Colon (tissue), 2 donors: ENCODE data around the gene SHROOM1.
"Not testable (repeated sequence)": the region's sequence is repeated elsewhere in the genome, so short reads cannot be mapped to it uniquely, and the experiment has no call there.

ENCODE experiments used
- FAIRE-seq: peaks from 2 replicates; lab custom pipeline; 2012; peaks lifted over from hg19 to GRCh38; lab: Jason Lieb, UNC
- donor health status: control.
- donor health status: control.

The SHROOM1 gene

DNA sequence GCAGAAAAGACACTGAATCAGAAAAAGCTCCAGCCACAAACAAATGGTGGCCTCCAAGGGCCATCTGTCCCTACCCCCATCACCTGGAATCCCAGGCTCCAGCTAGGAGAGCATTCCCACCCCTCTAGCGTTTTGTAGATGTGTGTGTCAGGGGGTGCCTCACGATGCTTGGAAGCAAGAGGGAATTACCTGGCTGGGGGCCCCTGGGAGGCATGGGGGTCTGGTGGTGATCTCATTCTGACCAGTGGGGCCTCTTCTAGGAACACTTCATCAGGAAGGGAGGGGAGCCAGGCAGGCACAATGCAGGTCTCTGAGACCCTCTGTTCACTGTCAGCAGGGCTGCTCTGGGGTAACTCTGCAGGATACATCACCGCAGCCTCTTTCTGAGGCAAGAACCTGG, 6.0 kb downstream of the SHROOM1 start:
- FAIRE-seq: no peak

DNA sequence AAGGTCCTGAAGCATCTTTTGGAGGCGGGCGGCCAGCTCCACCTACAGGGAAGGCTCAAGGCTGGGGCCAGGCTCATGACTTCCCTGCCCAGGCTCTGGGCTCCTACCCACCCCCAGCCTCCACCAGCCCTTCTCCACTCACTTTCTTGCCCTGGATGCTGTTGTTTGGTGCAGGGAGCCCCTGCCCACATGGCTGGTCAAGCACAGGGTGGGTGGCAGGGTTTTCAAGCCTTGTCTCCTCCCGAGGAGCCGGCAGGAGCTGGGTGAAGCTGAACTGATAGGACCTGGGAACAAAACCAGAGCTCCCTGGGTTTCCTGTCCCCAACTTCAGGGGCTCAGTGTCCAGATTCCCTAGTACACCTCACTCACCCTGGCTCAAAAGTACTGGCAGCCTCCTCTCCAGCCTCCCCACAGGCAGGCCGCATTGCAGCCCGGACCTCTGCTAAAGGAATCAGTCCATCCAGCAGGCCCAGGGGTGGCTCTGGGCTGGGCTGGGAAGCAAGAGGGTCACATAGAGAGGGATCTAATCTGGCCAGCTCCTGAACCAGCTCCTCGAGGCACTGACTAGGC, 6.9 kb downstream of the SHROOM1 start:
- no peak for FAIRE-seq

DNA sequence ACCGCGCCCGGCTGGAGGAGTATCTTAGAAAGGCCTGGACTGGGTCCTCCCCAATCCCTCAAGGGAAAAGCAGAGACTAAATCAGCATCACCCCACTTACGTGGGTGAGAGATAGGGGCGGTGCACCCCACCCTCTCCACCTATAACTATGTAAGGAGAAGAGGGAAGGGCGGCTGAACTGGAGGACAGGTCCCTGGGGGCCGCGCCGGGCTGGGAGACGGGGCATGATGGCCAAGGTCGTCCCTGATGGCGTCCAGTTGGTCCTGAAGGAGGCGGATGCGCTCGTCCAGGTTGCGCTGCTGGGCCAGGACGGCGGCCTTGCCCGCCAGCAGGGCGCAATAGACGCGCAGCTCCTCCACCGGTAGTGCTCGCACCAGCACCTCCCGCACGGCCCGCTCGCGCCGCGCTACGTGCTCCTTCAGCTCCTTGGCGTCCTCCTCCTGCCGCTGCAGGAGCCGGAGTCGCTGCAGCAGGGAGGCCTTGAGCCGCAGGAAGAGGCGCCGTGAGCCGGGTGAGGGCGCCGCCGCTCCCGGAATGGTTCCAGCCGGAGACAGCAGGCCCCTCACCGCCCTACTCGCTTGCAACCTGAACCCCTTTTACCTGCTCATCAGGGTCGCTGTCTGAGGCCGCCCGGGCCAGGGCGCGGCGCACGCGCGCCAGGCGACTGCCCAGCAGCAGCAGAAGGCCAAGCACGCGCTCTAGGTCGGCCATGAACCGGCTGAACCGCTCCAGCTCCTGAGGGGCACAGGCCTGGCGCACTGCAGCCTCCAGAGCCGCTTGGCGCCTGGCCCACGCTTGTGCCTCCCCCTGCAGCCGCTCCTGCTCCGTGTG, 7.6 kb downstream of the SHROOM1 start:
- FAIRE-seq: no peak

DNA sequence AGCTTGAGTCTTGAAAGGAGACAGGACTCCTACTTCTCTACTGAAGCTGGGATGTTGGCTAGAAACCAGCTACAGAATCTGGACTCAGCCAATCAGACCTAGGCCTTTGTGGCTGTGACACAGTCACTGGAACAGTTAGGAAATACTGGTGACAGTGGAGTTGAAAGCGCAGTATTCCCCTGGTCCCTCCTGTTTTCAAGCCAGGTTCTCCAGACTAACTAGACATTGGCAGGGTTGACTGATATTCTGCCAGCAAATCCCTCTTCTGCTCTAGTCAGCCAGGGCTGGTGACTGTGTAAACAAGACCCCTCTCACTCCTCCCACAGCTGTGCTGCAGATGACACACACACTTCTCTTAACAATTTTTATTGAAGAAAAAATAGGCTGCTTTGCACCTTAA, 8.7 kb downstream of the SHROOM1 start:
- FAIRE-seq: no peak

DNA sequence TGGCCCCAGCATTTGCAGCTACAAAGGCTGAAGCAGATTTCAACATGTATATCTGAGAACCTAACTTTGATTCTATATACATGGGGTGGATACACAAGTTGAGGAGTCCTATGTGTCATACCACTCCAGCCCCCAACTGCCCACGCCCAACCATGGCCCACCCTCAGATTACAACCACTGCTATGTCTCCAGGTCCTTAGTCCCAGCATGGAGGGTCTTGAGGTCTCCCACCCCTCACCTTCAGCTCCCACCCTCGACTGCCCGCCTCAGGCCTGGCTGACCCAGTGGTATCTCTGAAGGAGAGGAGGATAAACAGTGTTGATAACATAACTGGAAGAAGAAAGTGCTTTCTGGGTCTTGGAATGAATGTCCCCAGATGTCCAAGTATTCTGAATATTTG, 9.1 kb downstream of the SHROOM1 start:
- no peak for FAIRE-seq

DNA sequence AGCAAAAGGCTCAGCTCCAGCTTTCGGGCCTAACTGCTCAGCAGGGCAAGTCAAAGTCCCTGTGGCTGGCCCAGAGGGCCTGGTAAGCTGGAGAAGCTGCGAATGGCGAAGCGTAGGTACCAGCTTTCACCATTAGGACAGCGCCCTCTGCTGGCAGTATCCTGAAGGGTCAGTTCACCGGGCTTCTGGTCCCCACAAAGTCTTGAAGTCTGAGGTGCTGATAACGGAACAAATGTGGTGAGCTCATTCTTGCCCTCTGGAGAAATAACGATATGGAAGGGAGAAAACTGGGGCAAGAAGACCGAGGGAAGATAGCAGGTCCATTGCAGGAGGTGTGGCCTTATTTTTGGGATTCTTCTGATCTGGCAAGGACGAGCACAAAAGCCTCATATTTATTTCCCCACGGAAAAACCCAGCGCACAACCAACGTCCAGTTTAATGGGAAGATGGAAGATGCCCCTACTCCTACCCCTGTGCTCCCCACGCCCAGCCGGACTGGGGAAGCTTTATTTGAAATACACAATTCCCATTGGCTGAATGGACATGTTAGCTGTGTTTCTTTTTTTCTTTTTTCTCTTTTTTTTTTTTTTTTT, 10.2 kb downstream of the SHROOM1 start:
- no peak for FAIRE-seq

DNA sequence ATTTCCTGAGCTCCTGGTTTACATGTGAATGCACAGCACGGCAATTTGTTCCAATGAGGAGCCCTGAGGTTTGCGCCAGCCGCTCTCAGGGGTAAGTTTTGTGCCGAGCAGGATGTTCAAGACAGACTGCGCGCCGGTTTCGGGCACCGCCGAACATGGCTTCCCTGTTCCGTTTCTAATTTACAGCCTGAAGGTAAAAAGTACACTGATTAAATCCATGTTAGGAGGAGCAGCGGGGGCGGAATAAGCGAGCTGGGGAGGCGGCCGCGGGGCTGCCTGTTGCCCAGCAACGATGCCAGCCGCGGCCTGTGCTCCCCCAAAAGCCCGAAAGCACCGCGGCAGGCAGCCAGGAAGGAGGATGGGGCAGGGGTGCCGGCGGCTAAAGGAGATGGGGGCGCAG, 11.0 kb downstream of the SHROOM1 start:
- no peak for FAIRE-seq

DNA sequence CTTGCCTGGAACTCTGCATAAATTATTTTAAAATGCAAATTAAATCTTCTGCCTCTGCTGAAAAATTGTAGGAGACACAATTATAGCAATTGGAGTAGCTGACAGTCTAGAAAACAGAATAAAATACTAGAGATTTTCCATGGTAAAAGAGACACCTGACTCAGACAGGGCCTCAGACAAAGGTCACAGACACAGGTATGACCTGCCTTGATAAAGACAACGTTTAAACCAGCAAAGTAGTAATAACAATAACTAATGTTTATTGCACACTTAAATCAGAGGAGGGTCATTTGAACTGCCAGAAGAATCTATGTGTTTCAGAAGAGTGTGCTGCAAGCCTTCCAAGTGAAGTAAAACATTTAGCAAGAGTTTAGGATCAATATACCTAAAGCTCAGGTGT, 13.4 kb downstream of the SHROOM1 start:
- no peak for FAIRE-seq

DNA sequence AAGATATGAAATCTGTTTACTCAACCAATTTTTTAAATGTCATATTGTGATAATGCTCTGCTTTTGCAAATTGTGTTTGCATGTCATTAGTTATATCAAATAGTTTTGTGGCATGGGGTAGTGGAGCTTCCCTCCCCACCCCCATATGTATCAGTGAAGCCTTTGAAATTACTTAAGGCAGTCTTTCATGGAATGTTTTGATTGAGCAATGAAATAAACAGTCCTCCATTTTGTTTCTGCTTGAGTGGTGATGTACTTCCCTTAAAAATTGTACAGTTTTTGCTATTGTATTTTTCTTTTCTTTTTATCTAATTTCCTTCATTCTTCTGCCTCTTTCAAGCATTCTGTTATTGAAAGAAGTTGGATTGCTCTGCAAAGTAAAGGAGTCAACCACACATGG, 13.9 kb downstream of the SHROOM1 start:
- FAIRE-seq: no peak

DNA sequence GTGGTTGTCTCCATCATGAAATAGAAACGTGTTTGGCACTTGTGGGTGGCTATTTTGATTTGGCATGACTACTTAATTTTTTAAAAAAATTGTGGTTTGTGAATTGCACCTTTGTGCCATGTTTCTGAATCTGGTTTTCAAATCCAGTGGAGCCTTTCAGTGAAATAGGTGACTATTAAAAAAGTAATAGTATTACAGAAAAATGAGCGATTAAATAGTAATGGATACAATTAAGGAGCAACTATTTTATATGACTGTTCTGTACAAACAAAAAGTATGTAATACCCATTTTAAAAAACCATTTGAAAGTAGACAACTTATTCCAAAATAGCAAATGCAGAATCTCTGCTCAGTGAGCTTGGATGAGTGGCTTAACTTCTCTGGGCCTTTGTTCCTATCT, 14.4 kb downstream of the SHROOM1 start:
- FAIRE-seq: no peak

DNA sequence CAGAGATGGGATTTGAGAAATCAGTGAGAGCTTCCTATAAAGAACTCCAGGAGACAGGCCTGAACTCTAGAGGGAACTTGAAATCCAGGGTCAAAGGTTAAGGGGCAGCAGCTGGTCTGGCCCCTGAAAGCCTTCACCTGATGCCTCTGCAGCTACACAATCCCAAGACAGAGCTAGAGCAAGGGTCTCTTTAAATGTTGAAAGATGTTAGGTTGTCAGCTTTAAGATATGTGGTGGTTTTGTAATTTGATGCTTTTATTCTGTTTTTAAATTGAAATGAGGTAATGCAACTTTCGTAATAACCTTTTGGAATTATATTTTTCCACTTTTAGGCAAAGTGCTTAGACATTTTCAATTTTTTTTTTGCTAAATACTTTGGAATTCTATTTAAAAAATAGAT, 15.0 kb downstream of the SHROOM1 start:
- FAIRE-seq: no peak

DNA sequence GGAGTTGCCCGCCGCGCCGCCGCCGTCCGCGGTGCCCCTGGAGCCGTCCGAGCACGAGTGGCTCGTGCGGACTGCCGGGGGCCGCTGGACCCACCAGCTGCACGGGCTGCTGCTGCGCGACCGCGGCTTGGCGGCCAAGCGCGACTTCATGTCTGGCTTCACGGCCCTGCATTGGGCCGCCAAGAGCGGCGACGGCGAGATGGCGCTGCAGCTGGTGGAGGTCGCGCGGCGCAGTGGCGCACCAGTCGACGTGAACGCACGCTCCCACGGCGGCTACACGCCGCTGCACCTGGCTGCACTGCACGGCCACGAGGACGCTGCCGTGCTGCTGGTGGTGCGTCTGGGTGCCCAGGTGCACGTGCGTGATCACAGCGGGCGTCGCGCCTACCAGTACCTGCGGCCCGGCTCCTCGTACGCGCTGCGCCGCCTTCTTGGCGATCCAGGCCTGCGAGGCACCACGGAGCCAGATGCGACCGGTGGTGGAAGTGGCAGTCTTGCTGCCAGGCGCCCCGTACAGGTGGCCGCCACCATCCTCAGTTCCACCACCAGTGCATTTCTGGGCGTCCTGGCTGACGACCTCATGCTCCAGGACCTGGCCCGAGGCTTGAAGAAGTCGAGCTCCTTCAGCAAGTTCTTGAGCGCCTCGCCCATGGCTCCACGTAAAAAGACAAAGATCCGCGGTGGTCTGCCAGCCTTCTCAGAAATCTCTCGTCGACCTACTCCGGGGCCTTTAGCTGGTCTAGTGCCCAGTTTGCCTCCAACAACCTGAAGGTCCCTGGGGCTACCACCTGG, 15.7 kb downstream of the SHROOM1 start:
- no peak for FAIRE-seq

DNA sequence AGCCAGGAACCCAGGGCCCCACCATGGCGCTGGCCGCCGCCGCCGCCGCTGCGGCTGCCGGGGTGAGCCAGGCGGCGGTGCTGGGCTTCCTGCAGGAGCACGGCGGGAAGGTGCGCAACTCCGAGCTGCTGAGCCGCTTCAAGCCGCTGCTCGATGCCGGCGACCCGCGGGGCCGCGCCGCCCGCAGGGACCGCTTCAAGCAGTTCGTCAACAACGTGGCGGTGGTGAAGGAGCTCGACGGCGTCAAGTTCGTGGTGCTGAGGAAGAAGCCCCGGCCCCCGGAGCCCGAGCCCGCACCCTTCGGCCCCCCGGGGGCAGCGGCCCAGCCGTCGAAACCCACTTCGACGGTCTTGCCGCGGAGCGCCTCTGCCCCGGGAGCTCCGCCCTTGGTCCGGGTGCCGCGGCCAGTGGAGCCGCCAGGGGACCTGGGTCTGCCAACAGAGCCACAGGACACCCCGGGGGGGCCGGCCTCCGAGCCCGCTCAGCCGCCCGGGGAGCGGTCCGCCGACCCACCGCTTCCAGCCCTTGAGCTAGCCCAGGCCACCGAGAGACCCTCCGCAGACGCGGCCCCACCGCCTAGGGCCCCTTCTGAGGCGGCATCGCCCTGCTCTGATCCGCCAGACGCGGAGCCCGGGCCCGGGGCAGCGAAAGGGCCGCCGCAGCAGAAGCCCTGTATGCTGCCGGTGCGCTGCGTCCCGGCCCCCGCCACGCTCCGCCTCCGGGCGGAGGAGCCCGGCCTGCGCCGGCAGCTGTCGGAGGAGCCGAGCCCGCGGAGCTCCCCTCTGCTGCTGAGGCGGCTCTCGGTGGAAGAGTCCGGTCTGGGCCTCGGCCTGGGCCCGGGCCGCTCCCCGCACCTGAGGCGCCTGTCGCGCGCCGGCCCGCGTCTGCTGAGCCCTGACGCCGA, 16.6 kb downstream of the SHROOM1 start:
- no peak for FAIRE-seq

DNA sequence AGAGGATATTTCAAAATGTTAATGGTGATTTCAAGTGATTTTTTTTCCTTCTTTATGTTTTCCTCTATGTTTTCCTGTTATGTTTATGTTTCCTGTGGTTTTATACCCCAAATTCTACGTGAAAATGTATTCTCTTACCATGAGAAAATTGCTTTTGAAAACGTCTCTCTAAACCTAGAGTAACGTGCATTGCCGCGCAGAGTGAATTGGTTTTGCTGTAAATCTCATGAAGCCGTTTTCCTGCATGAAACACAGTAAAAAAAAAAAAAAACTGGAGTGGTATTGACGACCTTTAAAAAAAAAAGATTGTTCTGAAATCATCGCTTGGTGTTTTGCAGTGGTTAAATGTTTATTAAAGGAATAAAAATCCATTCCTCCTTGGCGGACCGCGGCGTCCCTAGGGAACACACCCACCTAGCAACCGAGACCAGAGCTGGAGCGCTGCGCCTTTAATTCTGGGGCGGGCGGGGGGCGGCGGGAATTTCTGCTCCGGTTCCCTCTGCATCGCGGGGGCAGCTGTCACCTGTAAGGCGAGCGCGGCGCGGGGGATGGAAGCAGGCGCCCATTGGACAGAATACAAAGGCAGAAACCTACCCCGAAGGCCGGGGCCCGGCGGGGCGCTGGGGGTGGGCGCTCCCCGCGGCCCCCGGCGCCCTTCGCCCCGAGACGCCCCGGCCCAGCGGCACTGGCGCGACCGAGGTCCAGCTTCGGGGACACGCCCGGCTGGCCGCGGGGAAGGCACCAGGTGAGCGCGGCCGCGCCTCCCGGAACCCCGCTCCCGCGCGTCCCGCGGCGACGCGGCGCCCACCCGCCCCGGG, 17.5 kb downstream of the SHROOM1 start, which contains the start of gene SOWAHA:
SOWAHA (plus strand) TSS at position 522 of the 818 bp plus-strand sequence. CDS start 320 bp downstream, outside the sequence.
- no peak for FAIRE-seq

DNA sequence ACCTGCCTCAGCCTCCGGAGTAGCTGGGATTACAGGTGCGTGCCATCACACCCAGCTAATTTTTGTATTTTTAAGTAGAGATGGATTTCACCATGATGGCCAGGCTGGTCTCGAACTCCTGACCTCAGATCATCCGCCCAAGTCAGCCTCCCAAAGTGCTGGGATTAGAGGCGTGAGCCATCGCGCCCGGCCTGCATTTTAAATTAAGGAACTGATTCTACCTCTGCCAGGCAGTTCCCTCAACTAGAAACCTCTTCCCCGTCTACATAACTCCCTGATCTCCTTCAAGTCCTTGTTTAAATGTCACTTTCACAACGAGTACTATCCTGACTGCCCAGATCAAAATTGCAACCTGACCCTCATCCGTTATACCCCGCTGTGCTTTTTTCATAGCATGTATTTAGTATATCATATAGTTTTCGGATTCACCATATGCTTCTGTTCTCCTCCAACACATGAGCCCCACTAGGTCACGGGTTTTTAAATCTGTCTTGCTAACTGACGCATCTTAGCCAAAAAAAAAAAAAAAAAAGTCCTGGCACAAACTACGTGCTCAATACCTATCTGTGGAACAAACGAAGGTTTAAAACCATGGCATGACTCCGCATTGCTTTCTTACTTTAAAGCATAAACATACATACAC, 18.2 kb downstream of the SHROOM1 start:
- no peak for FAIRE-seq

DNA sequence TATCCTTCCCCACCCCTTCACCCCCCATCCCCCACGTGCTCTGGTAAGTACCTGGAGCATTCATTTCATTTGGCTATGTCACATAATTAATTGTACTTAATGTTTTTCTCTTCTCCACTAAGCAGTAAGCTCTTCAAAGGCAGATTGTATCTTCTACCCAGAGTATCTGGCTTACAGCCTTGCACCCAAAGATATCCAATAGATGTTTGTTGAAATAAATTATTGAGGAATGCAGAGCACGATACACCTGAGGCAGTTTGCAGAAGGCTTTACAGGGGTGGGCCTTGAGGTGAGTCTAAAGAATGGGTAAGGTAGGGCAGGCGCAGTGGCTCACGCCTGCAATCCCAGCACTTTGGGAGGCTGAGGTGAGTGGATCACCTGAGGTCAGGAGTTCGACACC, 19.8 kb downstream of the SHROOM1 start:
- FAIRE-seq: no peak

DNA sequence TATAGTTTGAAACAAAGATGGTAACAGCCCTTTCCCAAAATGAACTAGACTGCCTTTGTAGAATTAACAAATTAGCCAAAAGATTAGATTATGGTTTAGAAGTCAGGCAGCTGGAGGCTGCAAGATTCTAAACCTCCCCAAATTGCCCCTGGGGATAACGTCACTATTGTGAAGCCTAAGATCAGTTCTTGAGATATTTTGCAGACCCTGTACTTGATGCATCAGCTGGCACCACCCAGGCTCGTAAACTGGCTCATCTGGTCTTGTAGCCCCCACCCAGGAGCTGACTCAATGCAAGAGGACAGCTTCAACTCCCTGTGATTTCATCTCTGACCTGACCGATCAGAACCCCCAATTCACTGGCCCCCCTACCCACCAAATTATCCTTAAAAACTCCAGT, 21.6 kb downstream of the SHROOM1 start:
- no peak for FAIRE-seq

DNA sequence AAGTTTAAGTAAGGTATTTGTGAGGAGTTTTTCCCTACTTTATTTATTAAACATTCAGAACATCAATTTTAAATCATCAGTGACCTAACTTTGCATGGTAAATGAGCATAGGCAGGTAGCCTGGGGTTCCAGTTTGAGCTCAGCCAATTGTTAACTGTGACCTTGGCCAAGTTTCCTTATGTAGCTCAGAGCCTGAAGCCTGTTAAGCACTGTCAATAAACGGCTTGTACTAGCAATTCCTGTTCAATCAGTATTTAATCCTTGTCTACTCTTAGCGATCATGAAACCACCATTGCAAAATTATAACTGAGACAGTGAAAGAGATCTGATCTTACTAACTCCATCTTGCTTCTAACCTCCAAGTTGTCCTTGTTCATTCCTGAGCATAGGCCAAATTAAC, 22.0 kb downstream of the SHROOM1 start:
- no peak for FAIRE-seq

DNA sequence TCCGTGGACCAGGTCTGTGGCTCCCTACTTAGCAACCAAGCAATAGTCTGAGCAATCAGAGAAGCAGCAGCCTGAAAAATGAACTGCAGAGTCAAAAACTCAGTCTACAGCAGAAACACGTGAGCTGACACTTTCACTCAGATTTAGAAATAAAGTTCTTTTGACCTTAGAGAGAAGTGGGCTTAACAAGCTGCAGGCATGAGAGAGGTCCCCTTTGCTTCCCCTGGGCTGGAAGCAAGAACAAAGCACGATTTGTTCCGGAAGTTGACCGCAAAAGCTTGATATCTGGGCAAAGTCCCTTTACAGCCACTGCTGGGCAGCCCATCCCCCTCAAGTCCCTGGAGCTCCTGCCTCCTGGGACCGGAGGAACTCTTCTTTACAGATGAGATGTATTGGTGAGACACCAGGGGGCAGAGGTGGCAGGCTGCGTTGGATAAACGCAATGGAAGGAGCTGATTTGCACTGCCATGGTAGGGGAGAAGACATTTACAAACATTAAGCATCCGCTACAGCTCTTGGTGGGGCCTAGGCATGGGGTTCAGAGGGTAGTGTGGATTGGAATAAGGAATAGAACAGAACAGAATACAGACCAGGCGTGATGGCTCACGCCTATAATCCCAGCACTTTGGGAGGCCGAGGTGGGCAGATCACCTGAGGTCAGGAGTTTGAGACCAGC, 23.1 kb downstream of the SHROOM1 start:
- FAIRE-seq: no peak

DNA sequence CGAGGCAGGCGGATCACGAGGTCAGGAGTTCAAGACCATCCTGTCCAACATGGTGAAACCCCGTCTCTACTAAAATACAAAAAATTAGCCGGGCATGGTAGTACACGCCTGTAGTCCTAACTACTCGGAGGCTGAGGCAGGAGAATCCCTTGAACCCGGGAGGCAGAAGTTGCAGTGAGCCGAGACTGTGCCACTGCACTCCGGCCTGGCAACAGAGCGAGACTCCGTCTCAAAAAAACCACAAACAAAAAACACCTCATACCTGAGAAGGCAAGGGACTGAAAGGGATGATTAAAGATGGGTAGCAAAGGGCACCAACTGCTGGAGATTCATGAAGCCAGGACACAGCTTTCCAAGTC, 23.7 kb downstream of the SHROOM1 start:
- FAIRE-seq: not testable (repeated sequence)
